Erythroblast (primary cell): ENCODE data around the gene STAT1.

Experiments used
- GATA1 ChIP-seq: IDR thresholded peaks from 2 replicates; pipeline ENCODE4 v1.6.1; 2011; ENCODE audit warnings: low read depth, mild to moderate bottlenecking, control low read depth, low read length, moderate library complexity
- POLR2A ChIP-seq: IDR thresholded peaks from 2 replicates; pipeline ENCODE4 v1.6.1; 2011; ENCODE audit warnings: mild to moderate bottlenecking, low read length

- TF ChIP-seq POLR2A: no peak
- TF ChIP-seq GATA1: no peak
Observed at GRCh38 chr2:191063584-191063983, 49.6 kb upstream of the STAT1 start.
